IMR-90 (cell line): ENCODE measurements around the gene DCAF10. TPM values are rescaled to one million over a fixed set of nuclear protein-coding genes. Genes with fewer than 3 reads are reported as not detected.
"Not testable (repeated sequence)": the region's sequence is repeated elsewhere in the genome, so short reads cannot be mapped to it uniquely, and the experiment has no call there.

ENCODE experiments used
- ATAC-seq: fragments of 200-7000 bp; cut with Tn5 transposase; 2 replicates; pipeline ENCODE4 v1.9.1; 2020; ENCODE audit warnings: low read depth, mild to moderate bottlenecking, moderate library complexity
- BruUV-seq: library from RNA; stranded (reverse); fragments of 400-500 nt; replicated peaks from 2 replicates; lab custom pipeline; 2021; lab: Mats Ljungman, UMichigan
- CTCF ChIA-PET: fragments of 300-600 bp; formaldehyde crosslinking; extraction: SDS; loops from one replicate; lab custom pipeline; 2021; ENCODE audit warnings: antibody characterized with exemption; lab: Yijun Ruan, JAX
- POLR2A ChIA-PET: fragments of 300-600 bp; sonication (Branson Sonifier 250); formaldehyde crosslinking; loops from one replicate; lab custom pipeline; 2022; ENCODE audit warnings: antibody characterized with exemption; ENCODE audit not compliant: unreplicated experiment; lab: Charles Lee
- DNase-seq: peaks from one replicate; pipeline ENCODE4 v3.0.0; 2013
- H2AFZ ChIP-seq: replicated peaks from 2 replicates; pipeline ENCODE3; 2013; ENCODE audit warnings: low read length, mild to moderate bottlenecking; ENCODE audit not compliant: poor library complexity
- H2AK5ac ChIP-seq: 2 replicates; pipeline ENCODE4 v1.6.1; 2013; ENCODE audit warnings: low read depth, low read length, inconsistent platforms
- H2AK9ac ChIP-seq: replicated peaks from 2 replicates; pipeline ENCODE3; 2013; ENCODE audit warnings: mild to moderate bottlenecking, low read depth, low read length, moderate library complexity; ENCODE audit not compliant: poor library complexity
- H2BK120ac ChIP-seq: 2 replicates; pipeline ENCODE4 v1.6.1; 2013; ENCODE audit warnings: low read depth, low read length, inconsistent platforms
- H2BK15ac ChIP-seq: 3 replicates; pipeline ENCODE4 v1.6.1; 2013; ENCODE audit warnings: low read depth, low read length, inconsistent platforms
- H2BK20ac ChIP-seq: 2 replicates; pipeline ENCODE4 v1.6.1; 2013; ENCODE audit warnings: low read depth, mild to moderate bottlenecking, inconsistent platforms, low read length, moderate library complexity
- H2BK5ac ChIP-seq: 2 replicates; pipeline ENCODE4 v1.6.1; 2013; ENCODE audit warnings: mild to moderate bottlenecking, low read depth, low read length, inconsistent platforms; ENCODE audit not compliant: poor library complexity, severe bottlenecking
- H3K14ac ChIP-seq: replicated peaks from 2 replicates; pipeline ENCODE4 v1.6.1; 2013; ENCODE audit warnings: low read depth, low read length, inconsistent platforms
- H3K18ac ChIP-seq: 2 replicates; pipeline ENCODE4 v1.6.1; 2013; ENCODE audit warnings: low read depth, low read length, control low read depth
- H3K23ac ChIP-seq: 2 replicates; pipeline ENCODE4 v1.6.1; 2013; ENCODE audit warnings: low read depth, low read length, inconsistent platforms
- H3K27ac ChIP-seq: 2 replicates; pipeline ENCODE4 v1.5.1; 2013; ENCODE audit warnings: mild to moderate bottlenecking, control low read depth, low read length; ENCODE audit not compliant: insufficient read depth
- H3K27me3 ChIP-seq: 2 replicates; pipeline ENCODE4 v1.6.1; 2013; ENCODE audit warnings: low read length; ENCODE audit not compliant: control insufficient read depth, insufficient read depth
- H3K36me3 ChIP-seq: 2 replicates; pipeline ENCODE4 v1.6.1; 2013; ENCODE audit warnings: low read length, mixed read lengths; ENCODE audit not compliant: control insufficient read depth, insufficient read depth
- H3K4ac ChIP-seq: 2 replicates; pipeline ENCODE4 v1.6.1; 2013; ENCODE audit warnings: low read depth, low read length, inconsistent platforms
- H3K4me1 ChIP-seq: 2 replicates; pipeline ENCODE4 v1.6.1; 2013; ENCODE audit warnings: low read length, mixed read lengths; ENCODE audit not compliant: control insufficient read depth, insufficient read depth
- H3K4me2 ChIP-seq: 2 replicates; pipeline ENCODE4 v1.6.1; 2013; ENCODE audit warnings: low read depth, mild to moderate bottlenecking, control low read depth, low read length, moderate library complexity
- H3K4me3 ChIP-seq: 2 replicates; pipeline ENCODE4 v1.5.1; 2013; ENCODE audit warnings: low read depth, mild to moderate bottlenecking, control low read depth, low read length, moderate library complexity; ENCODE audit not compliant: insufficient read depth
- H3K56ac ChIP-seq: 2 replicates; pipeline ENCODE4 v1.6.1; 2013; ENCODE audit warnings: low read length, inconsistent platforms; ENCODE audit not compliant: insufficient read depth; ENCODE audit errors: extremely low read depth
- H3K79me1 ChIP-seq, 2 experiments: 2 replicates each; pipeline ENCODE4 v1.6.1; 2013; ENCODE audit warnings: low read length in 2 of 2, inconsistent platforms in 1 of 2, low read depth in 1 of 2
- H3K9ac ChIP-seq: 2 replicates; pipeline ENCODE4 v1.6.1; 2013; ENCODE audit warnings: low read depth, low read length, control low read depth
- H3K9me1 ChIP-seq: 2 replicates; pipeline ENCODE4 v1.6.1; 2013; ENCODE audit warnings: low read length, inconsistent platforms; ENCODE audit not compliant: insufficient read depth
- H3K9me3 ChIP-seq: 2 replicates; pipeline ENCODE4 v1.6.1; 2013; ENCODE audit warnings: low read length; ENCODE audit not compliant: control insufficient read depth, insufficient read depth
- H4K20me1 ChIP-seq: 2 replicates; pipeline ENCODE4 v1.6.1; 2013; ENCODE audit warnings: low read length, inconsistent platforms; ENCODE audit not compliant: insufficient read depth
- H4K5ac ChIP-seq: 2 replicates; pipeline ENCODE4 v1.6.1; 2013; ENCODE audit warnings: mild to moderate bottlenecking, low read depth, low read length, control low read depth
- H4K8ac ChIP-seq, 2 experiments: 2 replicates each; pipeline ENCODE4 v1.6.1; 2013; ENCODE audit warnings: low read depth in 2 of 2, low read length in 2 of 2, control low read depth in 1 of 2, inconsistent platforms in 1 of 2
- H4K91ac ChIP-seq: 2 replicates; pipeline ENCODE4 v1.6.1; 2013; ENCODE audit warnings: low read depth, low read length, inconsistent platforms; ENCODE audit not compliant: insufficient read depth
- WGBS, 2 experiments: methylation state at CpG; one replicate each; pipeline versions ENCODE4 v1.1.5 to v1.1.7; 2013; ENCODE audit warnings: missing lambda C conversion rate in 2 of 2; ENCODE audit not compliant: insufficient read length in 1 of 2; ENCODE audit errors: extremely low coverage in 2 of 2; 5-methylcytosine and 5-hydroxymethylcytosine counted together
- dilution Hi-C: fragments of 300-500 bp; cut with HindIII; formaldehyde crosslinking; loops from one replicate; pipeline ENCODE4 v1.14.3; 2018; ENCODE audit warnings: low sequenced_read_pairs; ENCODE audit not compliant: unreplicated experiment
- in situ Hi-C: fragments of 300-500 bp; cut with MboI; formaldehyde crosslinking; loops from 3 replicates; pipeline ENCODE4 v1.14.3; 2019; ENCODE audit warnings: low sequenced_read_pairs, inconsistent platforms, mixed read lengths
- intact Hi-C: fragments of 100-400 bp; cut with micrococcal nuclease; formaldehyde crosslinking; loops from 2 replicates; pipeline ENCODE4 v1.10.0; 2022
- polyA plus RNA-seq, 3 experiments: library from polyadenylated mRNA; depleted of rRNA; stranded (reverse); fragments of >200 nt; gene quantifications; 2 replicates each; pipeline ENCODE4 v1.2.3, GENCODE V29; 2012; ENCODE audit warnings: low replicate concordance in 1 of 3
- total RNA-seq: library from RNA; depleted of rRNA; stranded (reverse); fragments of >200 nt; gene quantifications from 2 replicates; pipeline ENCODE4 v1.2.3, GENCODE V29; 2012

DCAF10 gene
- total and polyA plus RNA-seq, 2 of the 4 experiments (the other 2 are of a cell fraction), result 17.1 to 19.4 TPM

DNA sequence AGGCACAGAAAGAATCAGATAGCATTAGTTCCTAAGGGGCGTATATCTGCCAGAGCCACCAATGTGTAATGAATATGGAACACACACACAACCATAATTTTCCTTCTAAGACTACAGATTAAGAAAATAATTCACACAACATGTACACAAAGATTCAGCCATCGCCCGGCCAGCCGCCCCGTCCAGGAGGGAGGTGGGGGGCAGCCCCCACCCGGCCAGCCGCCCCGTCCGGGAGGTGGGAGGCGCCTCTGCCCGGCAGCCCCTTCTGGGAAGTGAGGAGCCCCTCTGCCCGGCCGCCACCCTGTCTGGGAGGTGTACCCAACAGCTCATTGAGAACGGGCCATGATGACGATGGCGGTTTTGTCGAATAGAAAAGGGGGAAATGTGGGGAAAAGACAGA is 90.4 kb downstream of the DCAF10 start:
- H2AFZ ChIP-seq, H2AK5ac ChIP-seq, in situ Hi-C loops, H3K27me3 ChIP-seq, H3K18ac ChIP-seq, CTCF ChIA-PET, H4K8ac ChIP-seq, H2BK15ac ChIP-seq, H3K27ac ChIP-seq, H2BK120ac ChIP-seq, H3K4me3 ChIP-seq, H4K91ac ChIP-seq, H4K5ac ChIP-seq, H3K14ac ChIP-seq, H3K9me3 ChIP-seq, H3K4me1 ChIP-seq, H3K23ac ChIP-seq, H3K4me2 ChIP-seq, H2BK20ac ChIP-seq, H3K9ac ChIP-seq, H3K56ac ChIP-seq, H3K4ac ChIP-seq, H2BK5ac ChIP-seq, dilution Hi-C loops, BruUV-seq, H2AK9ac ChIP-seq, intact Hi-C loops, POLR2A ChIA-PET, DNase-seq, ATAC-seq, H3K9me1 ChIP-seq: not testable (repeated sequence)
- Histone ChIP-seq H3K36me3 (peaks cover 27% of the 10 kb centered on the region), H4K20me1 (peaks cover 13% of the 10 kb centered on the region), H3K79me1 (peaks cover 18 to 29% of the 10 kb centered on the region in 2 experiments)
- WGBS, 2 experiments, result no CpG with 5 or more reads among the region's 17 CpGs
